PC-9 (cell line): ENCODE results near the gene COMMD2. TPM values are rescaled to one million over a fixed set of nuclear protein-coding genes. Genes with fewer than 3 reads are reported as not detected.

Experiments
- BruUV-seq: library from RNA; stranded (reverse); fragments of 400-500 nt; replicated peaks from 2 replicates; lab custom pipeline; 2021; lab: Mats Ljungman, UMichigan
- CTCF ChIA-PET: fragments of 300-600 bp; sonication (Branson Sonifier 250); formaldehyde crosslinking; loops from one replicate; lab custom pipeline; 2022; ENCODE audit warnings: antibody characterized with exemption; lab: Charles Lee
- POLR2A ChIA-PET: fragments of 300-600 bp; sonication (Branson Sonifier 250); formaldehyde crosslinking; loops from one replicate; lab custom pipeline; 2022; ENCODE audit warnings: antibody characterized with exemption; ENCODE audit not compliant: unreplicated experiment; lab: Charles Lee
- DNase-seq, 2 experiments: peaks; one replicate each; pipeline versions ENCODE4 v3.0.0 to v3.0.0-alpha.2; 2015 to 2022; ENCODE audit warnings: mixed read lengths in 1 of 2
- H2AFZ ChIP-seq: fragments of 200-600 bp; sonication (generic); 2 replicates; pipeline ENCODE4 v1.8.1; 2017; ENCODE audit warnings: antibody characterized with exemption
- H3F3A ChIP-seq: fragments of 200-600 bp; sonication (generic); 2 replicates; pipeline ENCODE4 v1.8.1; 2017; ENCODE audit warnings: antibody characterized with exemption, mild to moderate bottlenecking, low read depth; ENCODE audit not compliant: insufficient read depth
- H3K27ac ChIP-seq: fragments of 200-600 bp; sonication (generic); 2 replicates; pipeline ENCODE4 v1.6.1; 2016; ENCODE audit warnings: mixed run types
- H3K27me3 ChIP-seq: fragments of 200-600 bp; sonication (generic); 2 replicates; pipeline ENCODE4 v1.6.1; 2016; ENCODE audit warnings: low read depth, mixed run types; ENCODE audit not compliant: insufficient read depth
- H3K36me3 ChIP-seq: fragments of 200-600 bp; sonication (generic); 2 replicates; pipeline ENCODE4 v1.6.1; 2016; ENCODE audit warnings: low read depth, mixed run types
- H3K4me1 ChIP-seq: fragments of 200-600 bp; sonication (generic); replicated peaks from 2 replicates; pipeline ENCODE4 v1.6.1; 2016; ENCODE audit warnings: mixed run types; ENCODE audit not compliant: insufficient read depth
- H3K4me2 ChIP-seq: fragments of 200-600 bp; sonication (generic); 2 replicates; pipeline ENCODE4 v1.6.1; 2017; ENCODE audit warnings: mixed run types
- H3K4me3 ChIP-seq: fragments of 200-600 bp; sonication (generic); 2 replicates; pipeline ENCODE4 v1.6.1; 2016; ENCODE audit warnings: mixed run types
- H3K79me2 ChIP-seq: fragments of 200-600 bp; sonication (generic); 2 replicates; pipeline ENCODE4 v1.6.1; 2017; ENCODE audit warnings: low read depth, mixed run types
- H3K9me2 ChIP-seq: fragments of 200-600 bp; sonication (generic); 2 replicates; pipeline ENCODE4 v1.8.1; 2017; ENCODE audit warnings: mild to moderate bottlenecking; ENCODE audit not compliant: insufficient read depth
- H3K9me3 ChIP-seq: fragments of 200-600 bp; sonication (generic); 2 replicates; pipeline ENCODE4 v1.8.1; 2016; ENCODE audit warnings: low read depth; ENCODE audit not compliant: insufficient read depth
- H4K20me1 ChIP-seq: fragments of 200-600 bp; sonication (generic); 2 replicates; pipeline ENCODE4 v1.8.1; 2017; ENCODE audit not compliant: insufficient read depth
- EZH2 ChIP-seq: fragments of 200-600 bp; sonication (generic); IDR thresholded peaks from 2 replicates; pipeline ENCODE4 v1.8.0; 2017; ENCODE audit warnings: antibody characterized with exemption, low read depth
- intact Hi-C: fragments of 100-400 bp; cut with micrococcal nuclease; formaldehyde crosslinking; loops from one replicate; pipeline ENCODE4 v1.10.0; 2022; ENCODE audit not compliant: unreplicated experiment
- total RNA-seq: library from RNA; stranded (reverse); gene quantifications from 2 replicates; pipeline ENCODE4 v1.2.3, GENCODE V29; 2021
- TF ChIP-seq, protein P1 (sequence below): fragments of 200-600 bp; sonication (generic); conservative IDR thresholded peaks from 2 replicates; pipeline ENCODE4 v1.6.1; 2017; ENCODE audit warnings: mixed run types, antibody characterized with exemption, mild to moderate bottlenecking, moderate library complexity

The COMMD2 gene
- total RNA-seq, 1 experiment from 2014 or later = 58.2 TPM

DNA sequence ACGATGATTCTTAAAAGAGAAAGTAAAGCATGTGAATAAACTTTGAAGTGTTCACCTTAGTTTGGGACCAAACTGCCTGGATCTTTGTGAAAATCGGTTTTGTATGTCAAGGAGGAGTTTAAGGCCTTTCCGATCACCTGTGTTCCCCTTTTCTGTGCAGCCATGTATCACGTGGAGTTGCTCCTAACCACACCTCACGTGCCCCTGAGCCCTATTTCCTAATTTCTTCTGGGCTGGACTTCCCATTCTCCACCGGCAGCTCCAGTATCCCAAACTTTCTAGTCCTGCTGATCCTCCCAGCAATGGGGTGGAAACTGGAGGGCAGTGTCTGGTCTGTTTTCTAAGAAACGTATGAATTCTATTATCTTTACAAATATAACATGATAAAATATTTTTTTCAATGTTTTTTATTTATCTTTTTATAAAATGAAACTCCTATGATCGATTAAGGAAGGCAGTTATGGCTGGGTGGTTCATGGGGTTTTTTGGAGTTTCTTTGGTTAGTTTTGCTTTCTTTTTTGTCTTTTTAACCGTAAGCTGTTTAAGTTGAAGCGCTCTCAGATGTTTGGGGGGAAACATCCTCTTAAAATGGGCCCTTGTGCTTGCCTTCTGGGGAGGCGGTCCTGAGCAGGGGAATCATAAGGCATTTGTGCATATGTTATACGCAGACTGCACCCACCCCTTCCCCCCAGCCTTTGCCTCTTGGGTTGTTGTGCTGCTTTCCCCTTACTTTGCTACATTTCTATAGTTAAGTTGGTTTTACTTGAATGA, 50.9 kb downstream of the COMMD2 start:
- no peak overlapping the region for H3K4me2 ChIP-seq
- H3K79me2 ChIP-seq = no peaks in the 10 kb centered on the region
- H3K36me3 ChIP-seq = no peaks in the 10 kb centered on the region
- no peaks in the 10 kb centered on the region for H4K20me1 ChIP-seq
- H3K9me2 ChIP-seq = peaks cover 4% of the 10 kb centered on the region; the same call in 1 of the 2 replicates
- H3K4me3 ChIP-seq = no peak overlapping the region
- TF ChIP-seq EZH2 = no peak
- TF ChIP-seq, protein P1, sequence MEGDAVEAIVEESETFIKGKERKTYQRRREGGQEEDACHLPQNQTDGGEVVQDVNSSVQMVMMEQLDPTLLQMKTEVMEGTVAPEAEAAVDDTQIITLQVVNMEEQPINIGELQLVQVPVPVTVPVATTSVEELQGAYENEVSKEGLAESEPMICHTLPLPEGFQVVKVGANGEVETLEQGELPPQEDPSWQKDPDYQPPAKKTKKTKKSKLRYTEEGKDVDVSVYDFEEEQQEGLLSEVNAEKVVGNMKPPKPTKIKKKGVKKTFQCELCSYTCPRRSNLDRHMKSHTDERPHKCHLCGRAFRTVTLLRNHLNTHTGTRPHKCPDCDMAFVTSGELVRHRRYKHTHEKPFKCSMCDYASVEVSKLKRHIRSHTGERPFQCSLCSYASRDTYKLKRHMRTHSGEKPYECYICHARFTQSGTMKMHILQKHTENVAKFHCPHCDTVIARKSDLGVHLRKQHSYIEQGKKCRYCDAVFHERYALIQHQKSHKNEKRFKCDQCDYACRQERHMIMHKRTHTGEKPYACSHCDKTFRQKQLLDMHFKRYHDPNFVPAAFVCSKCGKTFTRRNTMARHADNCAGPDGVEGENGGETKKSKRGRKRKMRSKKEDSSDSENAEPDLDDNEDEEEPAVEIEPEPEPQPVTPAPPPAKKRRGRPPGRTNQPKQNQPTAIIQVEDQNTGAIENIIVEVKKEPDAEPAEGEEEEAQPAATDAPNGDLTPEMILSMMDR = no peak
- H3K4me1 ChIP-seq = no peaks in the 10 kb centered on the region
- H3K9me3 ChIP-seq = peaks cover 21% of the 10 kb centered on the region
- ChIA-PET POLR2A (interaction anchor here (0.6 kb wide), 1 partner anchor 114 kb away, joined by 3 read pairs; no protein-coding TSS in a partner anchor), CTCF (no interaction called here)
- H2AFZ ChIP-seq = no peak overlapping the region
- no peak overlapping the region for H3K27ac ChIP-seq
- no TSS peak for BruUV-seq
- no peaks in the 10 kb centered on the region for H3F3A ChIP-seq
- no peak for DNase-seq
- intact Hi-C loops = no loop called here
- no peaks in the 10 kb centered on the region for H3K27me3 ChIP-seq

Other genes starting within 250 kb of the COMMD2 start
- gene WWTR1, start 94.5 kb downstream of the COMMD2 start, total RNA-seq = 73.5 and 85.3 TPM in 2 replicates
- gene ANKUB1, start 40.1 kb upstream of the COMMD2 start, total RNA-seq = not detected in 2 replicates
- 40.1 and 65.0 TPM in 2 replicates for gene RNF13, start 60.7 kb upstream of the COMMD2 start, total RNA-seq
- gene PFN2, start 218.4 kb upstream of the COMMD2 start, total RNA-seq = 164 and 187 TPM in 2 replicates